Caco-2 (cell line): Measurements from ENCODE around the gene SPOP. TPM values are rescaled to one million over a fixed set of nuclear protein-coding genes. Genes with fewer than 3 reads are reported as not detected.
A peak's percentile ranks its signal among the peaks of the same experiment; 100 is the strongest.

Experiments used
- BruUV-seq: library from RNA; stranded (reverse); fragments of 400-500 nt; replicated peaks from 2 replicates; lab custom pipeline; 2021; lab: Mats Ljungman, UMichigan
- CTCF ChIA-PET: fragments of 300-600 bp; sonication (Branson Sonifier 250); formaldehyde crosslinking; loops from one replicate; lab custom pipeline; 2022; ENCODE audit warnings: antibody characterized with exemption; lab: Charles Lee
- POLR2A ChIA-PET: fragments of 300-600 bp; sonication (Branson Sonifier 250); formaldehyde crosslinking; loops from one replicate; lab custom pipeline; 2022; ENCODE audit warnings: antibody characterized with exemption; lab: Charles Lee
- DNase-seq, 2 experiments: peaks; one replicate each; pipeline versions ENCODE4 v3.0.0 to v3.0.0-alpha.2; 2020 to 2022
- H3K27me3 ChIP-seq: replicated peaks from 2 replicates; pipeline ENCODE4 v1.6.0; 2011; ENCODE audit warnings: low read length; ENCODE audit not compliant: control insufficient read depth, insufficient read depth
- H3K36me3 ChIP-seq: 2 replicates; pipeline ENCODE4 v1.5.1; 2011; ENCODE audit warnings: low read length; ENCODE audit not compliant: control insufficient read depth, insufficient read depth
- H3K4me1 ChIP-seq: fragments of 250-450 bp; sonication (Bioruptor Pico); 2 replicates; pipeline ENCODE4 v1.5.1; 2020; ENCODE audit warnings: mild to moderate bottlenecking
- H3K4me3 ChIP-seq: 2 replicates; pipeline ENCODE4 v1.5.1; 2011; ENCODE audit warnings: low read depth, mild to moderate bottlenecking, control low read depth, low read length
- H3K9me3 ChIP-seq: fragments of 250-450 bp; sonication (Bioruptor Pico); 2 replicates; pipeline ENCODE4 v1.5.1; 2020; ENCODE audit warnings: mild to moderate bottlenecking, moderate library complexity
- H3K27ac Mint-ChIP-seq: one replicate; pipeline ENCODE4 v1.8.0; 2022; ENCODE audit warnings: mixed read lengths; ENCODE audit not compliant: unreplicated experiment
- H3K27me3 Mint-ChIP-seq: one replicate; pipeline ENCODE4 v1.8.0; 2022; ENCODE audit warnings: mixed read lengths; ENCODE audit not compliant: insufficient read depth, unreplicated experiment
- H3K36me3 Mint-ChIP-seq: one replicate; pipeline ENCODE4 v1.8.0; 2022; ENCODE audit warnings: mild to moderate bottlenecking, mixed read lengths; ENCODE audit not compliant: insufficient read depth, unreplicated experiment
- H3K4me1 Mint-ChIP-seq: one replicate; pipeline ENCODE4 v1.8.0; 2022; ENCODE audit warnings: low read depth, mixed read lengths; ENCODE audit not compliant: unreplicated experiment
- H3K4me3 Mint-ChIP-seq: one replicate; pipeline ENCODE4 v1.8.0; 2022; ENCODE audit warnings: mild to moderate bottlenecking, moderate library complexity, mixed read lengths; ENCODE audit not compliant: unreplicated experiment
- H3K9me3 Mint-ChIP-seq: one replicate; pipeline ENCODE4 v1.8.0; 2022; ENCODE audit warnings: mixed read lengths; ENCODE audit not compliant: unreplicated experiment
- CTCF ChIP-seq, 2 experiments: fragments of 200-600 bp in 1 of 2; IDR thresholded peaks; 1 replicate in 1 of 2; 2 replicates in 1 of 2; pipeline versions ENCODE4 v1.5.1 to v1.8.0; 2011 to 2022; ENCODE audit warnings: antibody characterized with exemption in 1 of 2, control low read depth in 1 of 2, inconsistent platforms in 1 of 2, low read depth in 1 of 2, low read length in 1 of 2, mild to moderate bottlenecking in 1 of 2, moderate library complexity in 1 of 2; ENCODE audit not compliant: insufficient read depth in 1 of 2, severe bottlenecking in 1 of 2, unreplicated experiment in 1 of 2
- intact Hi-C: fragments of 100-400 bp; cut with micrococcal nuclease; formaldehyde crosslinking; loops from one replicate; pipeline ENCODE4 v1.10.0; 2022; ENCODE audit not compliant: unreplicated experiment
- total RNA-seq: library from RNA; stranded (reverse); gene quantifications from 2 replicates; pipeline ENCODE4 v1.2.3, GENCODE V29; 2022

Gene SPOP
- total RNA-seq, 1 experiment from 2014 or later: 70.2 TPM

DNA sequence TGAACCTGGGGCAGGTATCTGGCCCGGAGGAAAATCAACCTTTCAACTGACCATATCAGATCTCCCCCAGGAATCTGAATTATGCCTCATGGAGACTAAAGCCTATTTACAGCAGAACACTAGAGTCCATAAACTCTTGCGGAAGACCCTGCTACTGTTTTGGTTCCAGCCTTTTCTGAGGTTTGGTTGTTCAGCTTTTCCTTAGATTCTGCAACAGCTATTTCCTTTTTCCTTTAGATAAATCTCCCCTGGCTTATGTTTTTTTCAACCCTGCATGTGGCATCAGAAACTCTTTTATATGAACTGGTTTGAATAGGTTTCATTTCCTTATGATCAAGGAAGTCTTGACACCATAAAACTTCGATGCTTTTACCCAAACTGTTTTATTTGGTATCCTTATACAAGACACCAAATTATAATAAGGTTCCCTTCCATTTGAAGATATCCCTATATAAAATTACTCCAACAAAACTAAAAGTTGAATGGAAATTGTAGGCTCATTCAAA, 13.1 kb downstream of the SPOP start:
- H3K4me1 Mint-ChIP-seq: no peaks in the 10 kb centered on the region
- TF ChIP-seq CTCF (IDR thresholded peaks at IDR 0.05; ENCODE audit: insufficient read depth in 1 of 2, low read depth in 1 of 2, low read length in 1 of 2, severe bottlenecking in 1 of 2, unreplicated experiment in 1 of 2): no peak
- Histone ChIP-seq H3K27me3 (no peaks in the 10 kb centered on the region), H3K4me1 (no peaks in the 10 kb centered on the region), H3K4me3 (no peak overlapping the region), H3K36me3 (peaks cover 1% of the 10 kb centered on the region; the same call in 1 of the 2 replicates), H3K9me3 (no peaks in the 10 kb centered on the region)
- H3K27me3 Mint-ChIP-seq: no peaks in the 10 kb centered on the region
- peaks cover 16% of the 10 kb centered on the region for H3K36me3 Mint-ChIP-seq
- no peak overlapping the region for H3K27ac Mint-ChIP-seq
- DNase-seq: no peak
- ChIA-PET CTCF (interaction anchor here (0.5 kb wide), 1 partner anchor 13 kb away, joined by 4 read pairs; no protein-coding TSS in a partner anchor), POLR2A (no interaction called here)
- no peaks in the 10 kb centered on the region for H3K9me3 Mint-ChIP-seq
- BruUV-seq: TSS peak; percentile 6
- no peak overlapping the region for H3K4me3 Mint-ChIP-seq
- intact Hi-C loops: no loop called here

GRCh38 chr17:49659661-49660382, 18.1 kb downstream of the SPOP start:
- POLR2A ChIA-PET: no interaction called here
- intact Hi-C loops: no loop called here
- H3K4me3 ChIP-seq: no peak overlapping the region
- CTCF ChIA-PET: no interaction called here
- Mint-ChIP-seq H3K9me3 (no peaks in the 10 kb centered on the region), H3K36me3 (no peaks in the 10 kb centered on the region), H3K27ac (no peak overlapping the region), H3K4me3 (no peak overlapping the region), H3K4me1 (no peaks in the 10 kb centered on the region), H3K27me3 (no peaks in the 10 kb centered on the region)
- TF ChIP-seq CTCF (IDR thresholded peaks at IDR 0.05; ENCODE audit: insufficient read depth in 1 of 2, low read depth in 1 of 2, low read length in 1 of 2, severe bottlenecking in 1 of 2, unreplicated experiment in 1 of 2): no peak
- H3K9me3 ChIP-seq: no peaks in the 10 kb centered on the region
- BruUV-seq: no TSS peak
- H3K36me3 ChIP-seq: 0 out of 2 replicates have a peak, but pooled peaks cover 1% of the 10 kb centered on the region
- H3K27me3 ChIP-seq: no peaks in the 10 kb centered on the region
- no peaks in the 10 kb centered on the region for H3K4me1 ChIP-seq
- no peak for DNase-seq

GRCh38 chr17:49656247-49656646, 21.6 kb downstream of the SPOP start:
- no peaks in the 10 kb centered on the region for H3K27me3 Mint-ChIP-seq
- ChIA-PET POLR2A (no interaction called here), CTCF (interaction anchor here (0.6 kb wide), 1 partner anchor 16 kb away, joined by 4 read pairs; no protein-coding TSS in a partner anchor)
- Histone ChIP-seq H3K9me3 (no peaks in the 10 kb centered on the region), H3K4me3 (no peak overlapping the region), H3K27me3 (no peaks in the 10 kb centered on the region), H3K4me1 (no peaks in the 10 kb centered on the region), H3K36me3 (no peaks in the 10 kb centered on the region)
- BruUV-seq: no TSS peak
- no peak overlapping the region for H3K4me3 Mint-ChIP-seq
- no peak overlapping the region for H3K27ac Mint-ChIP-seq
- no peaks in the 10 kb centered on the region for H3K9me3 Mint-ChIP-seq
- no peak for DNase-seq
- no peak for TF ChIP-seq CTCF (IDR thresholded peaks at IDR 0.05; ENCODE audit: insufficient read depth in 1 of 2, low read depth in 1 of 2, low read length in 1 of 2, severe bottlenecking in 1 of 2, unreplicated experiment in 1 of 2)
- intact Hi-C loops: no loop called here
- H3K36me3 Mint-ChIP-seq: no peaks in the 10 kb centered on the region
- H3K4me1 Mint-ChIP-seq: peaks cover 6% of the 10 kb centered on the region
